ENCODE data around the gene CCDC28B. TPM values are rescaled to one million over a fixed set of nuclear protein-coding genes. Genes with fewer than 3 reads are reported as not detected.
A peak's percentile ranks its signal among the peaks of the same experiment; 100 is the strongest.

Gene CCDC28B
- polyA plus RNA-seq, 3 donors: 2.5 to 5.6 (median 3.7) TPM

- H4K20me1 ChIP-seq (ENCODE audit: insufficient read depth, low read length): peaks cover 49% of the 10 kb centered on the region
- H3K4me1 ChIP-seq (ENCODE audit: control insufficient read depth in 1 of 2, insufficient read depth in 2 of 2, low read length in 2 of 2): peaks cover 6 to 10% of the 10 kb centered on the region in 2 donors
- H3K4me2 ChIP-seq (replicated peaks; ENCODE audit: extremely low read depth, low read length, poor library complexity, severe bottlenecking): no peak overlapping the region
- H3K27ac Mint-ChIP-seq: peak overlapping the region in 4 of 7 donors; percentile 13 to 68 (median 52)
- H3K27me3 Mint-ChIP-seq (ENCODE audit: low read depth in 3 of 3): peaks cover 0 to 2% (median 0%) of the 10 kb centered on the region in 3 donors
- peaks cover 67 to 99% of the 10 kb centered on the region in 2 donors for H3K36me3 Mint-ChIP-seq
- DNase-seq: no peak
- WGBS (ENCODE audit: insufficient coverage): 77% methylated on average over 2 of the region's 2 CpGs
- H2AFZ ChIP-seq (ENCODE audit: insufficient read depth, low read depth, low read length, poor library complexity, severe bottlenecking): no peak overlapping the region
- no peak overlapping the region for H3K9ac ChIP-seq (ENCODE audit: insufficient read depth, low read length, poor library complexity, severe bottlenecking)
- H3K79me2 ChIP-seq (ENCODE audit: insufficient read depth, low read length): peaks cover 63% of the 10 kb centered on the region
- no peak overlapping the region for H3K4me3 ChIP-seq (replicated peaks in 1 of 3; ENCODE audit: low read depth in 2 of 3, low read length in 3 of 3)
- H3K9me3 Mint-ChIP-seq: no peaks in the 10 kb centered on the region
- no peak for TF ChIP-seq CTCF (IDR thresholded peaks at IDR 0.05)
- no peaks in the 10 kb centered on the region for H3K9me3 ChIP-seq (replicated peaks in 1 of 2; ENCODE audit: control insufficient read depth in 1 of 2, insufficient read depth in 1 of 2, low read length in 2 of 2)
- peaks cover 27% of the 10 kb centered on the region for H3K4me1 Mint-ChIP-seq
- no peaks in the 10 kb centered on the region for H3K27me3 ChIP-seq (ENCODE audit: control insufficient read depth in 2 of 2, insufficient read depth in 2 of 2, low read length in 2 of 2)
- H3K4me3 Mint-ChIP-seq: no peak overlapping the region
- H3K27ac ChIP-seq (ENCODE audit: low read depth in 1 of 2, low read length in 2 of 2): peak overlapping the region in 1 of 2 donors; percentile 48
- intact Hi-C loops (cut with micrococcal nuclease): loop anchor here in 1 of 2 donors (10.0 kb wide), 1 partner anchor 109 kb away; the partner anchor contains the start of gene HDAC1
- H3K36me3 ChIP-seq (replicated peaks in 1 of 2; ENCODE audit: control insufficient read depth in 1 of 2, insufficient read depth in 2 of 2, low read length in 2 of 2): peaks cover 79 to 89% of the 10 kb centered on the region in 2 donors
These were observed 14.3 kb upstream of the CCDC28B start for GRCh38 chr1:32186077-32186476.

GRCh38 chr1:32186491-32186890 is 13.9 kb upstream of the CCDC28B start:
- Histone ChIP-seq H3K4me3 (replicated peaks in 1 of 3; ENCODE audit: low read depth in 2 of 3, low read length in 3 of 3) (no peak overlapping the region), H3K9me3 (replicated peaks in 1 of 2; ENCODE audit: control insufficient read depth in 1 of 2, insufficient read depth in 1 of 2, low read length in 2 of 2) (no peaks in the 10 kb centered on the region), H3K9ac (ENCODE audit: insufficient read depth, low read length, poor library complexity, severe bottlenecking) (no peak overlapping the region), H3K79me2 (ENCODE audit: insufficient read depth, low read length) (peaks cover 59% of the 10 kb centered on the region), H3K4me1 (ENCODE audit: control insufficient read depth in 1 of 2, insufficient read depth in 2 of 2, low read length in 2 of 2) (peaks cover 1 to 6% of the 10 kb centered on the region in 2 donors), H4K20me1 (ENCODE audit: insufficient read depth, low read length) (peaks cover 45% of the 10 kb centered on the region), H2AFZ (ENCODE audit: insufficient read depth, low read depth, low read length, poor library complexity, severe bottlenecking) (no peak overlapping the region), H3K36me3 (replicated peaks in 1 of 2; ENCODE audit: control insufficient read depth in 1 of 2, insufficient read depth in 2 of 2, low read length in 2 of 2) (peaks cover 80 to 89% of the 10 kb centered on the region in 2 donors), H3K27ac (ENCODE audit: low read depth in 1 of 2, low read length in 2 of 2) (peak overlapping the region in 1 of 2 donors; percentile 48), H3K4me2 (replicated peaks; ENCODE audit: extremely low read depth, low read length, poor library complexity, severe bottlenecking) (no peak overlapping the region), H3K27me3 (ENCODE audit: control insufficient read depth in 2 of 2, insufficient read depth in 2 of 2, low read length in 2 of 2) (no peaks in the 10 kb centered on the region)
- H3K4me1 Mint-ChIP-seq: peaks cover 22% of the 10 kb centered on the region
- WGBS (ENCODE audit: insufficient coverage): 100% methylated on average over 2 of the region's 2 CpGs
- no peaks in the 10 kb centered on the region for H3K9me3 Mint-ChIP-seq
- intact Hi-C loops (cut with micrococcal nuclease): loop anchor here in 1 of 2 donors (10.0 kb wide), 1 partner anchor 108 kb away; the partner anchor contains the start of gene HDAC1
- peaks cover 67 to 99% of the 10 kb centered on the region in 2 donors for H3K36me3 Mint-ChIP-seq
- no peak for DNase-seq
- H3K27me3 Mint-ChIP-seq (ENCODE audit: low read depth in 3 of 3): peaks cover 0 to 2% (median 0%) of the 10 kb centered on the region in 3 donors
- no peak overlapping the region for H3K4me3 Mint-ChIP-seq
- peak overlapping the region in 3 of 7 donors; percentile 13 to 55 (median 49) for H3K27ac Mint-ChIP-seq
- no peak for TF ChIP-seq CTCF (IDR thresholded peaks at IDR 0.05)
